SJSA1 (cell line): ENCODE measurements around the gene GINS2. TPM values are rescaled to one million over a fixed set of nuclear protein-coding genes. Genes with fewer than 3 reads are reported as not detected.
A peak's percentile ranks its signal among the peaks of the same experiment; 100 is the strongest.

ENCODE experiments used
- DNase-seq, 2 experiments: peaks; one replicate each; pipeline ENCODE4 v3.0.0-alpha.2; 2015 to 2020; ENCODE audit warnings: low spot score in 2 of 2, low read depth in 1 of 2
- H3K27ac ChIP-seq: fragments of 250-450 bp; sonication (Bioruptor Pico); 2 replicates; pipeline ENCODE4 v1.5.1; 2020; ENCODE audit warnings: mild to moderate bottlenecking, moderate library complexity
- H3K27me3 ChIP-seq: fragments of 250-450 bp; sonication (Bioruptor Pico); replicated peaks from 2 replicates; pipeline ENCODE4 v1.5.1; 2020; ENCODE audit warnings: mild to moderate bottlenecking, moderate library complexity
- H3K36me3 ChIP-seq: fragments of 250-450 bp; sonication (Bioruptor Pico); 2 replicates; pipeline ENCODE4 v1.5.1; 2020; ENCODE audit warnings: mild to moderate bottlenecking
- H3K4me1 ChIP-seq: fragments of 250-450 bp; sonication (Bioruptor Pico); replicated peaks from 2 replicates; pipeline ENCODE4 v1.6.1; 2021; ENCODE audit warnings: mild to moderate bottlenecking
- H3K4me3 ChIP-seq: fragments of 250-450 bp; sonication (Bioruptor Pico); 2 replicates; pipeline ENCODE4 v1.5.1; 2020; ENCODE audit warnings: mild to moderate bottlenecking
- H3K9me3 ChIP-seq: fragments of 250-450 bp; sonication (Bioruptor Pico); replicated peaks from 2 replicates; pipeline ENCODE4 v1.5.1; 2020; ENCODE audit warnings: mild to moderate bottlenecking
- total RNA-seq: library from RNA; depleted of rRNA; stranded (reverse); fragments of >200 nt; shearing (Covaris generic); gene quantifications from 2 replicates; pipeline ENCODE4 v1.2.3, GENCODE V29; 2014

GINS2 gene
- total RNA-seq, 1 experiment from 2014 or later: 51.4 TPM

- H3K4me3 ChIP-seq: no peak overlapping the region
- no peak overlapping the region for H3K27ac ChIP-seq
- peaks cover 87% of the 10 kb centered on the region for H3K36me3 ChIP-seq
- no peak for DNase-seq
- no peaks in the 10 kb centered on the region for H3K9me3 ChIP-seq
- H3K27me3 ChIP-seq: no peaks in the 10 kb centered on the region
- H3K4me1 ChIP-seq: no peaks in the 10 kb centered on the region
Measured at GRCh38 chr16:85677383-85677967, 11.3 kb downstream of the GINS2 start.

GRCh38 chr16:85676466-85676865 is 12.3 kb downstream of the GINS2 start:
- no peak overlapping the region for H3K27ac ChIP-seq

GRCh38 chr16:85675251-85675874 is 13.4 kb downstream of the GINS2 start:
- Histone ChIP-seq H3K27me3 (no peaks in the 10 kb centered on the region), H3K9me3 (no peaks in the 10 kb centered on the region), H3K4me1 (no peaks in the 10 kb centered on the region), H3K27ac (no peak overlapping the region), H3K4me3 (no peak overlapping the region), H3K36me3 (peaks cover 97% of the 10 kb centered on the region)
- peak in 1 of 2 experiments; percentile 23 for DNase-seq

More at GRCh38 chr16:85676466-85676865, 12.3 kb downstream of the GINS2 start:
- Histone ChIP-seq H3K27me3 (no peaks in the 10 kb centered on the region), H3K4me3 (no peak overlapping the region), H3K4me1 (no peaks in the 10 kb centered on the region), H3K36me3 (peaks cover 97% of the 10 kb centered on the region), H3K9me3 (no peaks in the 10 kb centered on the region)
- no peak for DNase-seq

- no peak for DNase-seq
Measured at GRCh38 chr16:85674828-85675227, 13.9 kb downstream of the GINS2 start.

GRCh38 chr16:85674418-85674755 is 14.4 kb downstream of the GINS2 start:
- peaks cover 94% of the 10 kb centered on the region for H3K36me3 ChIP-seq
- no peaks in the 10 kb centered on the region for H3K9me3 ChIP-seq
- H3K4me3 ChIP-seq: no peak overlapping the region
- H3K27me3 ChIP-seq: no peaks in the 10 kb centered on the region
- DNase-seq: no peak
- no peak overlapping the region for H3K27ac ChIP-seq
- H3K4me1 ChIP-seq: no peaks in the 10 kb centered on the region

More at GRCh38 chr16:85674828-85675227, 13.9 kb downstream of the GINS2 start:
- H3K9me3 ChIP-seq: no peaks in the 10 kb centered on the region
- no peak overlapping the region for H3K27ac ChIP-seq
- no peak overlapping the region for H3K4me3 ChIP-seq
- peaks cover 94% of the 10 kb centered on the region for H3K36me3 ChIP-seq
- H3K4me1 ChIP-seq: no peaks in the 10 kb centered on the region
- no peaks in the 10 kb centered on the region for H3K27me3 ChIP-seq

GRCh38 chr16:85673529-85674417 is 15.0 kb downstream of the GINS2 start:
- Histone ChIP-seq H3K27me3 (no peaks in the 10 kb centered on the region), H3K4me3 (no peak overlapping the region), H3K4me1 (no peaks in the 10 kb centered on the region), H3K27ac (no peak overlapping the region), H3K9me3 (no peaks in the 10 kb centered on the region), H3K36me3 (peaks cover 94% of the 10 kb centered on the region)
- DNase-seq: no peak

- Histone ChIP-seq H3K9me3 (no peaks in the 10 kb centered on the region), H3K4me3 (no peak overlapping the region), H3K27me3 (no peaks in the 10 kb centered on the region), H3K27ac (no peak overlapping the region), H3K36me3 (peaks cover 93% of the 10 kb centered on the region), H3K4me1 (no peaks in the 10 kb centered on the region)
- no peak for DNase-seq
Measured at GRCh38 chr16:85670840-85671239, 17.9 kb downstream of the GINS2 start.

GRCh38 chr16:85668676-85669424 is 19.9 kb downstream of the GINS2 start:
- no peaks in the 10 kb centered on the region for H3K27me3 ChIP-seq
- no peak overlapping the region for H3K27ac ChIP-seq
- H3K36me3 ChIP-seq: peaks cover 93% of the 10 kb centered on the region
- no peak for DNase-seq
- no peak overlapping the region for H3K4me3 ChIP-seq
- no peaks in the 10 kb centered on the region for H3K9me3 ChIP-seq
- no peaks in the 10 kb centered on the region for H3K4me1 ChIP-seq

GRCh38 chr16:85667841-85668413 is 20.8 kb downstream of the GINS2 start:
- no peak for DNase-seq
- H3K4me1 ChIP-seq: no peaks in the 10 kb centered on the region
- no peaks in the 10 kb centered on the region for H3K27me3 ChIP-seq
- peaks cover 93% of the 10 kb centered on the region for H3K36me3 ChIP-seq
- no peak overlapping the region for H3K27ac ChIP-seq
- no peak overlapping the region for H3K4me3 ChIP-seq
- no peaks in the 10 kb centered on the region for H3K9me3 ChIP-seq

- no peaks in the 10 kb centered on the region for H3K27me3 ChIP-seq
- H3K4me1 ChIP-seq: no peaks in the 10 kb centered on the region
- DNase-seq: no peak
- H3K36me3 ChIP-seq: peaks cover 93% of the 10 kb centered on the region
- no peaks in the 10 kb centered on the region for H3K9me3 ChIP-seq
- no peak overlapping the region for H3K4me3 ChIP-seq
- no peak overlapping the region for H3K27ac ChIP-seq
Measured at GRCh38 chr16:85667261-85667660, 21.5 kb downstream of the GINS2 start.

- no peaks in the 10 kb centered on the region for H3K27me3 ChIP-seq
- H3K36me3 ChIP-seq: peaks cover 95% of the 10 kb centered on the region
- H3K27ac ChIP-seq: no peak overlapping the region
- H3K9me3 ChIP-seq: no peaks in the 10 kb centered on the region
- H3K4me1 ChIP-seq: no peaks in the 10 kb centered on the region
- no peak for DNase-seq
- no peak overlapping the region for H3K4me3 ChIP-seq
Measured at GRCh38 chr16:85665929-85666328, 22.8 kb downstream of the GINS2 start.

GRCh38 chr16:85665373-85665740 is 23.4 kb downstream of the GINS2 start:
- no peak for DNase-seq
- Histone ChIP-seq H3K4me1 (no peaks in the 10 kb centered on the region), H3K4me3 (no peak overlapping the region), H3K27me3 (no peaks in the 10 kb centered on the region), H3K9me3 (no peaks in the 10 kb centered on the region), H3K27ac (no peak overlapping the region), H3K36me3 (peaks cover 95% of the 10 kb centered on the region)

GRCh38 chr16:85664580-85665372 is 24.0 kb downstream of the GINS2 start:
- H3K27me3 ChIP-seq: no peaks in the 10 kb centered on the region
- peaks cover 97% of the 10 kb centered on the region for H3K36me3 ChIP-seq
- no peak for DNase-seq
- H3K4me1 ChIP-seq: no peaks in the 10 kb centered on the region
- H3K9me3 ChIP-seq: no peaks in the 10 kb centered on the region
- no peak overlapping the region for H3K4me3 ChIP-seq
- H3K27ac ChIP-seq: no peak overlapping the region
